Transverse colon (tissue), 4 donors: ENCODE data around the gene APMAP. TPM values are rescaled to one million over a fixed set of nuclear protein-coding genes. Genes with fewer than 3 reads are reported as not detected.

ENCODE experiments used
- DNase-seq: peaks from one replicate; pipeline ENCODE4 v3.0.0-alpha.2; 2019
- H3K27ac ChIP-seq, 4 donors: fragments of 200-600 bp; sonication (generic); 2 replicates each; pipeline ENCODE4 v1.5.1; 2016 to 2018; ENCODE audit warnings: inconsistent platforms in 4 of 4
- H3K27me3 ChIP-seq: fragments of 200-600 bp; sonication (generic); 2 replicates; pipeline ENCODE4 v1.5.1; 2017; ENCODE audit warnings: inconsistent platforms
- H3K36me3 ChIP-seq, 4 donors: fragments of 200-600 bp; sonication (generic); 2 replicates each; pipeline ENCODE4 v1.5.1; 2017 to 2019; ENCODE audit warnings: inconsistent platforms in 4 of 4
- H3K4me1 ChIP-seq, 4 donors: fragments of 200-600 bp; sonication (generic); 2 replicates each; pipeline ENCODE4 v1.5.1; 2017 to 2020; ENCODE audit warnings: inconsistent platforms in 4 of 4
- H3K4me3 ChIP-seq, 4 donors: fragments of 200-600 bp; sonication (generic); 1 replicate in 1 of 4; 2 replicates in 3 of 4; pipeline versions ENCODE4 v1.5.1 to v1.6.1; 2017 to 2019; ENCODE audit warnings: inconsistent platforms in 4 of 4
- H3K9me3 ChIP-seq, 2 donors: fragments of 200-600 bp; sonication (generic); 2 replicates each; pipeline ENCODE4 v1.5.1; 2017 to 2019; ENCODE audit warnings: inconsistent platforms in 2 of 2
- CTCF ChIP-seq, 5 experiments: fragments of 200-600 bp in 3 of 5; fragments of 450-650 bp in 2 of 5; sonication (generic) in 3 of 5; IDR thresholded peaks; 1 replicate in 2 of 5; 2 replicates in 3 of 5; pipeline ENCODE4 v1.5.1; 2016 to 2017; ENCODE audit warnings: antibody characterized with exemption in 5 of 5, inconsistent platforms in 3 of 5, mild to moderate bottlenecking in 2 of 5, moderate library complexity in 1 of 5
- EP300 ChIP-seq: sonication (generic); formaldehyde crosslinking; IDR thresholded peaks from one replicate; pipeline ENCODE4 v1.6.1; 2017; ENCODE audit warnings: antibody characterized with exemption, low read depth
- POLR2A ChIP-seq: fragments of 450-650 bp; IDR thresholded peaks from one replicate; pipeline ENCODE4 v1.6.1; 2016; ENCODE audit warnings: antibody characterized with exemption, mild to moderate bottlenecking, moderate library complexity
- POLR2AphosphoS5 ChIP-seq, 3 donors: sonication (generic); formaldehyde crosslinking; IDR thresholded peaks; one replicate each; pipeline ENCODE4 v1.6.1; 2016; ENCODE audit warnings: antibody characterized with exemption in 3 of 3
- WGBS, 2 donors: methylation state at CpG; one replicate each; pipeline ENCODE4 v1.1.5; 2018; ENCODE audit warnings: low coverage in 1 of 2; 5-methylcytosine and 5-hydroxymethylcytosine counted together
- in situ Hi-C, 4 donors: fragments of 200-750 bp; cut with MboI; loops; one replicate each; pipeline versions ENCODE4 v1.15.0 to v1.15.1; 2017; ENCODE audit warnings: low sequenced_read_pairs in 3 of 4, low pct_ligation_motif_present in 1 of 4, low pct_unique_long_range_greater_than_20kb in 1 of 4
- intact Hi-C: fragments of 100-400 bp; cut with DNase I; formaldehyde crosslinking; loops from one replicate; pipeline ENCODE4 v1.15.1; 2023; ENCODE audit warnings: low total_unique reads
- total RNA-seq, 4 donors: library from RNA; depleted of rRNA; stranded (reverse); fragments of >200 nt; gene quantifications; one replicate each; pipeline ENCODE4 v1.1.0, GENCODE V29; 2016

APMAP gene
- total RNA-seq, 4 donors from 2014 or later = 14.9 to 88.6 (median 50.2) TPM

GRCh38 chr20:25007491-25008305, 15.1 kb upstream of the APMAP start:
- Histone ChIP-seq H3K27ac (no peak overlapping the region), H3K4me3 (no peak overlapping the region), H3K27me3 (no peaks in the 10 kb centered on the region), H3K4me1 (peaks cover 0 to 14% (median 6%) of the 10 kb centered on the region in 4 donors), H3K9me3 (no peaks in the 10 kb centered on the region), H3K36me3 (peaks cover 0 to 19% (median 8%) of the 10 kb centered on the region in 4 donors)
- intact Hi-C loops (no loop called here), in situ Hi-C loops (loop anchor here in 1 of 4 donors (25.0 kb wide), 1 partner anchor 155 kb away; no protein-coding TSS in a partner anchor)
- WGBS, 2 donors = 93% methylated on average over 22 of the region's 22 CpGs; no CpG with 5 or more reads in 1 of the 2 donors
- no peak for DNase-seq
- TF ChIP-seq POLR2AphosphoS5 (IDR thresholded peaks at IDR 0.05) = no peak
- no peak for TF ChIP-seq POLR2A
- no peak for TF ChIP-seq CTCF (IDR thresholded peaks at IDR 0.05)
- TF ChIP-seq EP300 = no peak

- in situ Hi-C loops = loop anchor here in 1 of 4 donors (25.0 kb wide), 1 partner anchor 156 kb away; no protein-coding TSS in a partner anchor
Measured at GRCh38 chr20:25006431-25007167, 14.0 kb upstream of the APMAP start.

GRCh38 chr20:25005661-25006060, 13.1 kb upstream of the APMAP start:
- no peak for DNase-seq
- intact Hi-C loops = no loop called here
- H3K4me3 ChIP-seq = no peak overlapping the region
- no peak for TF ChIP-seq EP300
- no peak for TF ChIP-seq POLR2A
- TF ChIP-seq CTCF (IDR thresholded peaks at IDR 0.05) = no peak
- TF ChIP-seq POLR2AphosphoS5 (IDR thresholded peaks at IDR 0.05) = no peak
- H3K9me3 ChIP-seq = no peaks in the 10 kb centered on the region
- H3K27ac ChIP-seq = peak overlapping the region in 3 of 4 donors; percentile 64 to 75 (median 69)
- 91% methylated on average over 8 of the region's 8 CpGs; no CpG with 5 or more reads in 1 of the 2 donors for WGBS, 2 donors
- in situ Hi-C loops = loop anchor here in 1 of 4 donors (25.0 kb wide), 1 partner anchor 157 kb away; no protein-coding TSS in a partner anchor
- peaks cover 0 to 16% (median 4%) of the 10 kb centered on the region in 4 donors for H3K36me3 ChIP-seq
- H3K4me1 ChIP-seq = peaks cover 0 to 17% (median 8%) of the 10 kb centered on the region in 4 donors
- no peaks in the 10 kb centered on the region for H3K27me3 ChIP-seq

More at GRCh38 chr20:25006431-25007167, 14.0 kb upstream of the APMAP start:
- Histone ChIP-seq H3K27ac (peak overlapping the region; percentile 8 to 75 (median 66)), H3K27me3 (no peaks in the 10 kb centered on the region), H3K9me3 (no peaks in the 10 kb centered on the region), H3K4me1 (peaks cover 0 to 14% (median 6%) of the 10 kb centered on the region in 4 donors), H3K36me3 (peaks cover 0 to 16% (median 5%) of the 10 kb centered on the region in 4 donors), H3K4me3 (no peak overlapping the region)
- 89 to 90% methylated on average over 4 to 12 of the region's 12 CpGs for WGBS, 2 donors
- intact Hi-C loops = no loop called here
- TF ChIP-seq POLR2AphosphoS5 (IDR thresholded peaks at IDR 0.05) = no peak
- TF ChIP-seq EP300 = no peak
- no peak for TF ChIP-seq POLR2A
- TF ChIP-seq CTCF (IDR thresholded peaks at IDR 0.05) = no peak
- DNase-seq = no peak

GRCh38 chr20:25005220-25005619, 12.7 kb upstream of the APMAP start:
- TF ChIP-seq CTCF (IDR thresholded peaks at IDR 0.05) (no peak), POLR2AphosphoS5 (IDR thresholded peaks at IDR 0.05) (no peak), EP300 (no peak), POLR2A (no peak)
- peak overlapping the region in 3 of 4 donors; percentile 64 to 75 (median 69) for H3K27ac ChIP-seq
- no peaks in the 10 kb centered on the region for H3K27me3 ChIP-seq
- in situ Hi-C loops = loop anchor here in 1 of 4 donors (25.0 kb wide), 1 partner anchor 157 kb away; no protein-coding TSS in a partner anchor
- H3K36me3 ChIP-seq = peaks cover 0 to 16% (median 4%) of the 10 kb centered on the region in 4 donors
- intact Hi-C loops = no loop called here
- peak; percentile 40 for DNase-seq
- no peaks in the 10 kb centered on the region for H3K9me3 ChIP-seq
- 14 to 44% methylated on average over 1 to 2 of the region's 2 CpGs for WGBS, 2 donors
- H3K4me3 ChIP-seq = no peak overlapping the region
- H3K4me1 ChIP-seq = peaks cover 0 to 21% (median 8%) of the 10 kb centered on the region in 4 donors
